GM10248 (cell line): ENCODE data around the gene PRKN.
"Not testable (repeated sequence)": the region's sequence is repeated elsewhere in the genome, so short reads cannot be mapped to it uniquely, and the experiment has no call there.

Experiments used
- CTCF ChIA-PET: fragments of 300-600 bp; sonication (Branson Sonifier 250); formaldehyde crosslinking; extraction: SDS; loops from one replicate; lab custom pipeline; 2021; ENCODE audit warnings: antibody characterized with exemption; lab: Yijun Ruan, JAX
- POLR2A ChIA-PET: fragments of 350-650 bp; sonication (Branson Sonifier 250); formaldehyde crosslinking; extraction: SDS; loops from one replicate; lab custom pipeline; 2020; ENCODE audit warnings: antibody characterized with exemption; lab: Yijun Ruan, JAX
- DNase-seq: peaks from one replicate; pipeline ENCODE4 v3.0.0; 2012; ENCODE audit errors: extremely low spot score
- CTCF ChIP-seq: IDR thresholded peaks from 2 replicates; pipeline ENCODE4 v1.5.1; 2012; ENCODE audit warnings: mild to moderate bottlenecking, low read depth; ENCODE audit errors: extremely low read depth, missing control alignments, control extremely low read depth

Gene PRKN

GRCh38 chr6:161333410-161333809, 1394.2 kb downstream of the PRKN start:
- ChIA-PET CTCF (no interaction called here), POLR2A (no interaction called here)
- TF ChIP-seq CTCF = no peak
- DNase-seq = no peak

GRCh38 chr6:161331402-161332081, 1396.0 kb downstream of the PRKN start:
- DNase-seq, CTCF ChIA-PET: not testable (repeated sequence)
- POLR2A ChIA-PET = interaction anchor here (0.6 kb wide), 1 partner anchor 52 kb away, joined by 4 read pairs; no protein-coding TSS in a partner anchor

GRCh38 chr6:161327360-161327953, 1400.1 kb downstream of the PRKN start:
- TF ChIP-seq CTCF = no peak

GRCh38 chr6:161319231-161319630, 1408.3 kb downstream of the PRKN start:
- no peak for DNase-seq
- ChIA-PET CTCF (no interaction called here), POLR2A (no interaction called here)
- no peak for TF ChIP-seq CTCF

More at GRCh38 chr6:161327360-161327953, 1400.1 kb downstream of the PRKN start:
- ChIA-PET POLR2A (no interaction called here), CTCF (interaction anchor here (1.3 kb wide), 1 partner anchor 44 kb away, joined by 3 read pairs; no protein-coding TSS in a partner anchor)
- DNase-seq = no peak

- DNase-seq = no peak
- POLR2A ChIA-PET = no interaction called here
- CTCF ChIA-PET = no interaction called here
- no peak for TF ChIP-seq CTCF
Measured at GRCh38 chr6:161318456-161318855, 1409.1 kb downstream of the PRKN start.

- DNase-seq = no peak
- TF ChIP-seq CTCF = no peak
- ChIA-PET CTCF (interaction anchor here (1.0 kb wide), 2 partner anchors 13 to 14 kb away, joined by 3 read pairs; no protein-coding TSS in a partner anchor), POLR2A (no interaction called here)
Measured at GRCh38 chr6:161316531-161316930, 1411.0 kb downstream of the PRKN start.

GRCh38 chr6:161315246-161315917, 1412.2 kb downstream of the PRKN start:
- CTCF ChIA-PET = interaction anchor here (1.0 kb wide), 1 partner anchor 12 kb away, joined by 3 read pairs; no protein-coding TSS in a partner anchor
- DNase-seq, POLR2A ChIA-PET: not testable (repeated sequence)

GRCh38 chr6:161314541-161315245, 1412.9 kb downstream of the PRKN start:
- DNase-seq, POLR2A ChIA-PET, CTCF ChIA-PET: not testable (repeated sequence)
